OCI-LY3 (cell line): Measurements from ENCODE around the gene PPP3CA.

Experiments used
- EZH2phosphoT487 ChIP-seq: fragments of 200-600 bp; shearing (Covaris generic); IDR thresholded peaks from 2 replicates; pipeline ENCODE4 v1.6.1; 2018; ENCODE audit warnings: antibody characterized with exemption, mixed run types, low read depth
- TF ChIP-seq, protein P1 (sequence below): fragments of 200-600, 300-600 bp; sonication (generic); IDR thresholded peaks from 2 replicates; pipeline ENCODE4 v1.5.1; 2014; ENCODE audit warnings: antibody characterized with exemption, low read length, low read depth

DNA sequence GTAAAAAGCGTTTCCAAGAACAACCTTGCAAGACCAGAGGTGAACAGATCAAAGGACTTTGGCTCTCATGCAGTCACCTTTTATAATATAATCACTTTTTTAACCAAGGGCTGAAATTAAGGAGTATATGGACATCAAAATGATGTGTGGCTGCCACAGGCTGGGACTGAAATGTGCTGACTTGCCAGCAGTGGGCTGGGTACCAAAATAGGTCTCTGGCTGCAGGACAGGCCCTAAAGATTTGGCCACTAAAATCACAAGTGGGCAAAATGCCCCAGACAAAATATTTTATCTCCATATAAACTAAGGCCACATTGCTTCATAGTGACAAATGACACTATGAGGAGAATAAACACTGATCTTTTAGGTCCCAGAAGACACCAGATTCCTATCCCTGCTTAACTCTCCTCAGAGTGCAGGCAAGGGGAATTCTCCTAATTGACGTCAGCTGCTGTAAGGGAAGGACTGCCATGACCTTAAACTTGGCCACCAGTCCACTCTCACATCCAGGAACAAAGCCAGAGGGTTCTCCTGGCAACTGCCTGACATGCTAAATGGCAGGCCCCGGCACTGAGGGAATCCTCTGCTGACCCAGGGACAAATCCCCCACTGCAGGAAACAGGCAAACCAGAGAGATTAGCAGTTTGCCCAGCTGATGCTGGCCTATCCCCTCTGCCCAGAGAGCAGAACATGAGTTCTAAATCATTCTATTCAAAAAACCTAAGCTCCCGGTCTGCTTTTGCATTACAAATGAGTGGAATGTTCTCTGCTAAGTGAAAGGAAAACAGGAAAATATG is 155.8 kb downstream of the PPP3CA start:
- TF ChIP-seq EZH2phosphoT487 = no peak
- TF ChIP-seq, protein P1, sequence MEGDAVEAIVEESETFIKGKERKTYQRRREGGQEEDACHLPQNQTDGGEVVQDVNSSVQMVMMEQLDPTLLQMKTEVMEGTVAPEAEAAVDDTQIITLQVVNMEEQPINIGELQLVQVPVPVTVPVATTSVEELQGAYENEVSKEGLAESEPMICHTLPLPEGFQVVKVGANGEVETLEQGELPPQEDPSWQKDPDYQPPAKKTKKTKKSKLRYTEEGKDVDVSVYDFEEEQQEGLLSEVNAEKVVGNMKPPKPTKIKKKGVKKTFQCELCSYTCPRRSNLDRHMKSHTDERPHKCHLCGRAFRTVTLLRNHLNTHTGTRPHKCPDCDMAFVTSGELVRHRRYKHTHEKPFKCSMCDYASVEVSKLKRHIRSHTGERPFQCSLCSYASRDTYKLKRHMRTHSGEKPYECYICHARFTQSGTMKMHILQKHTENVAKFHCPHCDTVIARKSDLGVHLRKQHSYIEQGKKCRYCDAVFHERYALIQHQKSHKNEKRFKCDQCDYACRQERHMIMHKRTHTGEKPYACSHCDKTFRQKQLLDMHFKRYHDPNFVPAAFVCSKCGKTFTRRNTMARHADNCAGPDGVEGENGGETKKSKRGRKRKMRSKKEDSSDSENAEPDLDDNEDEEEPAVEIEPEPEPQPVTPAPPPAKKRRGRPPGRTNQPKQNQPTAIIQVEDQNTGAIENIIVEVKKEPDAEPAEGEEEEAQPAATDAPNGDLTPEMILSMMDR = no peak
